B cell (primary cell): ENCODE measurements around the gene SF3B5. TPM values are rescaled to one million over a fixed set of nuclear protein-coding genes. Genes with fewer than 3 reads are reported as not detected.

ENCODE experiments used
- ATAC-seq: fragments of 200-7000 bp; cut with Tn5 transposase; one replicate; pipeline ENCODE4 v1.10.0; 2021; ENCODE audit warnings: low read depth, mild to moderate bottlenecking, moderate number of reproducible peaks, moderate library complexity
- CTCF ChIA-PET: fragments of 350-600 bp; sonication (Branson Sonifier 250); formaldehyde crosslinking; loops from one replicate; lab custom pipeline; 2021; ENCODE audit warnings: antibody characterized with exemption, inconsistent platforms; lab: Charles Lee
- POLR2A ChIA-PET: fragments of 350-600 bp; sonication (Branson Sonifier 250); formaldehyde crosslinking; loops from one replicate; lab custom pipeline; 2021; ENCODE audit warnings: antibody characterized with exemption; lab: Charles Lee
- DNase-seq: peaks from one replicate; pipeline ENCODE4 v3.0.0; 2013
- H2AFZ ChIP-seq: 2 replicates; pipeline ENCODE4 v1.6.1; 2012; ENCODE audit warnings: mild to moderate bottlenecking, low read depth, low read length; ENCODE audit not compliant: insufficient read depth, poor library complexity, severe bottlenecking
- H3K27ac ChIP-seq, 2 donors: 1 replicate in 1 of 2; 2 replicates in 1 of 2; pipeline ENCODE4 v1.5.1; 2012 to 2013; ENCODE audit warnings: low read length in 2 of 2, mild to moderate bottlenecking in 2 of 2, moderate library complexity in 1 of 2
- H3K27me3 ChIP-seq, 4 experiments: fragments of 200-600 bp in 1 of 4; sonication (generic) in 1 of 4; replicated peaks in 1 of 4; 1 replicate in 2 of 4; 2 replicates in 2 of 4; pipeline versions ENCODE4 v1.6.1 to v1.7.0; 2013 to 2016; ENCODE audit warnings: low read length in 3 of 4, mild to moderate bottlenecking in 2 of 4, mixed read lengths in 1 of 4, moderate library complexity in 1 of 4; ENCODE audit not compliant: insufficient read depth in 4 of 4, control insufficient read depth in 3 of 4; ENCODE audit errors: control extremely low read depth in 1 of 4
- H3K36me3 ChIP-seq, 2 experiments: replicated peaks in 1 of 2; 1 replicate in 1 of 2; 2 replicates in 1 of 2; pipeline versions ENCODE4 v1.6.1 to v1.7.1; 2013; ENCODE audit warnings: low read length in 1 of 2; ENCODE audit not compliant: insufficient read depth in 2 of 2, control insufficient read depth in 1 of 2; ENCODE audit errors: control extremely low read depth in 1 of 2, extremely low read depth in 1 of 2
- H3K4me1 ChIP-seq, 2 donors: fragments of 200-600 bp in 1 of 2; sonication (generic) in 1 of 2; 1 replicate in 1 of 2; 2 replicates in 1 of 2; pipeline versions ENCODE4 v1.5.1 to v1.6.1; 2013 to 2017; ENCODE audit warnings: low read length in 2 of 2; ENCODE audit not compliant: control insufficient read depth in 2 of 2, insufficient read depth in 2 of 2
- H3K4me2 ChIP-seq: replicated peaks from 2 replicates; pipeline ENCODE3; 2012; ENCODE audit warnings: mild to moderate bottlenecking, low read depth, low read length; ENCODE audit not compliant: poor library complexity, severe bottlenecking
- H3K4me3 ChIP-seq, 5 experiments: fragments of 200-600 bp in 1 of 5; sonication (generic) in 1 of 5; 1 replicate in 3 of 5; 2 replicates in 2 of 5; pipeline versions ENCODE4 v1.5.1 to v1.7.0; 2011 to 2016; ENCODE audit warnings: low read length in 4 of 5, mild to moderate bottlenecking in 4 of 5, low read depth in 2 of 5, control low read depth in 1 of 5, moderate library complexity in 1 of 5; ENCODE audit not compliant: insufficient read depth in 1 of 5; ENCODE audit errors: control extremely low read depth in 1 of 5, extremely low read depth in 1 of 5
- H3K79me2 ChIP-seq: fragments of 200-600 bp; sonication (generic); one replicate; pipeline ENCODE4 v1.6.0; 2016; ENCODE audit warnings: low read length; ENCODE audit not compliant: control insufficient read depth, insufficient read depth
- H3K9ac ChIP-seq: fragments of 200-600 bp; sonication (generic); 2 replicates; pipeline ENCODE4 v1.6.1; 2017; ENCODE audit warnings: mild to moderate bottlenecking, low read length, moderate library complexity
- H3K9me3 ChIP-seq, 3 donors: one replicate each; pipeline versions ENCODE4 v1.6.1 to v1.7.1; 2013; ENCODE audit warnings: low read length in 2 of 3; ENCODE audit not compliant: control insufficient read depth in 2 of 3, insufficient read depth in 1 of 3; ENCODE audit errors: control extremely low read depth in 1 of 3
- H4K20me1 ChIP-seq: 2 replicates; pipeline ENCODE4 v1.6.0; 2012; ENCODE audit warnings: mild to moderate bottlenecking, low read length; ENCODE audit not compliant: insufficient read depth, control insufficient read depth, poor library complexity, severe bottlenecking
- H3K27ac Mint-ChIP-seq: one replicate; pipeline ENCODE4 v1.8.0; 2021; ENCODE audit warnings: mixed read lengths
- H3K27me3 Mint-ChIP-seq: one replicate; pipeline ENCODE4 v1.8.0; 2021; ENCODE audit warnings: mixed read lengths
- H3K4me1 Mint-ChIP-seq: one replicate; pipeline ENCODE4 v1.8.0; 2021; ENCODE audit warnings: mixed read lengths
- H3K4me3 Mint-ChIP-seq: one replicate; pipeline ENCODE4 v1.8.0; 2021; ENCODE audit warnings: mixed read lengths
- H3K9me3 Mint-ChIP-seq: one replicate; pipeline ENCODE4 v1.8.0; 2022; ENCODE audit warnings: mixed read lengths; ENCODE audit not compliant: insufficient read depth
- CTCF ChIP-seq: fragments of 200-600 bp; IDR thresholded peaks from one replicate; pipeline ENCODE4 v1.8.0; 2022; ENCODE audit warnings: antibody characterized with exemption, mild to moderate bottlenecking
- EZH2 ChIP-seq: IDR thresholded peaks from 2 replicates; pipeline ENCODE4 v1.6.1; 2012; ENCODE audit warnings: borderline replicate concordance, low read depth, mild to moderate bottlenecking, moderate library complexity, low read length; ENCODE audit not compliant: insufficient read depth, poor library complexity, severe bottlenecking
- WGBS: methylation state at CpG from one replicate; pipeline ENCODE4 v1.1.5; 2013; ENCODE audit warnings: missing lambda C conversion rate; ENCODE audit not compliant: insufficient coverage; 5-methylcytosine and 5-hydroxymethylcytosine counted together
- intact Hi-C: fragments of 100-400 bp; cut with micrococcal nuclease; formaldehyde crosslinking; loops from one replicate; pipeline ENCODE4 v1.10.0; 2022
- polyA plus RNA-seq: library from polyadenylated mRNA; depleted of rRNA; stranded (reverse); fragments of >200 nt; gene quantifications from 2 replicates; pipeline ENCODE4 v1.2.3, GENCODE V29; 2012
- total RNA-seq, 2 donors: library from RNA; stranded (reverse); fragments of 120-200 nt in 1 of 2; gene quantifications; 1 replicate in 1 of 2; 2 replicates in 1 of 2; pipeline versions ENCODE4 v1.2.3 to v1.2.4, GENCODE V29; 2013 to 2022

The SF3B5 gene
- total and polyA plus RNA-seq, 2 donors (not counting 1 experiment from before 2014, with no cell fraction given) = 111 to 360 TPM

GRCh38 chr6:144059139-144059538 lies 36.2 kb downstream of the SF3B5 start:
- Histone ChIP-seq H3K9me3 (no peaks in the 10 kb centered on the region), H3K4me1 (peaks cover 21 to 24% of the 10 kb centered on the region in 2 donors), H3K27me3 (no peaks in the 10 kb centered on the region), H3K27ac (no peak overlapping the region), H3K79me2 (peaks cover 8% of the 10 kb centered on the region), H3K4me3 (no peak overlapping the region), H3K9ac (no peak overlapping the region), H3K4me2 (no peak overlapping the region), H2AFZ (no peak overlapping the region), H4K20me1 (no peaks in the 10 kb centered on the region), H3K36me3 (no peaks in the 10 kb centered on the region)
- H3K4me1 Mint-ChIP-seq = peaks cover 45% of the 10 kb centered on the region
- 100% methylated on average over 1 of the region's 1 CpG for WGBS
- H3K9me3 Mint-ChIP-seq = no peaks in the 10 kb centered on the region
- POLR2A ChIA-PET = no interaction called here
- ATAC-seq (no peak), DNase-seq (no peak)
- no peak overlapping the region for H3K4me3 Mint-ChIP-seq
- intact Hi-C loops = no loop called here
- H3K27ac Mint-ChIP-seq = no peak overlapping the region
- H3K27me3 Mint-ChIP-seq = no peaks in the 10 kb centered on the region
- CTCF ChIA-PET = interaction anchor here (1.2 kb wide), 2 partner anchors 11 to 119 kb away, joined by 3 read pairs; no protein-coding TSS in a partner anchor
- no peak for TF ChIP-seq EZH2
- no peak for TF ChIP-seq CTCF

- H3K27me3 Mint-ChIP-seq = no peaks in the 10 kb centered on the region
- WGBS = 20% methylated on average over 3 of the region's 6 CpGs
- H3K4me1 Mint-ChIP-seq = peaks cover 32% of the 10 kb centered on the region
- DNase-seq = peak; percentile 58
- H3K9me3 ChIP-seq = no peaks in the 10 kb centered on the region
- H3K4me2 ChIP-seq = peak overlapping the region; percentile 89
- H3K27me3 ChIP-seq = no peaks in the 10 kb centered on the region
- ChIA-PET POLR2A (interaction anchor here (0.6 to 2.5 kb wide), 3 partner anchors 9 to 73 kb away, joined by 4 to 27 read pairs (median 4); partner anchors contain the start of gene SF3B5), CTCF (interaction anchor here (1.3 to 2.8 kb wide), 4 partner anchors 8 to 115 kb away, joined by 3 to 19 read pairs (median 10); no protein-coding TSS in a partner anchor)
- H2AFZ ChIP-seq = peak overlapping the region; percentile 94
- H3K79me2 ChIP-seq = peaks cover 23% of the 10 kb centered on the region
- peak overlapping the region; percentile 11 to 46 (median 41) for H3K4me3 ChIP-seq
- H3K9me3 Mint-ChIP-seq = no peaks in the 10 kb centered on the region
- intact Hi-C loops = loop anchor here (1.0 kb wide), 1 partner anchor 8 kb away; no protein-coding TSS in a partner anchor
- H4K20me1 ChIP-seq = no peaks in the 10 kb centered on the region
- H3K4me3 Mint-ChIP-seq = peak overlapping the region; percentile 85
- H3K9ac ChIP-seq = peak overlapping the region; percentile 61
- no peak for TF ChIP-seq EZH2
- no peak for TF ChIP-seq CTCF
- H3K27ac Mint-ChIP-seq = peak overlapping the region; percentile 90
- H3K4me1 ChIP-seq = peaks cover 10 to 17% of the 10 kb centered on the region in 2 donors
- H3K36me3 ChIP-seq = no peaks in the 10 kb centered on the region
- ATAC-seq = peak; percentile 91
- H3K27ac ChIP-seq = peak overlapping the region; percentile 48 to 86
Measured at GRCh38 chr6:144055121-144055931, 40.0 kb downstream of the SF3B5 start.
